Lung microvascular endothelial cell (primary cell): ENCODE measurements around the gene OR51I1. TPM values are rescaled to one million over a fixed set of nuclear protein-coding genes. Genes with fewer than 3 reads are reported as not detected.

Experiments used
- total RNA-seq: library from RNA; depleted of rRNA; stranded (reverse); fragments of >200 nt; gene quantifications from 2 replicates; pipeline ENCODE4 v1.2.1, GENCODE V29; 2014

Gene OR51I1
- total RNA-seq, 1 donor from 2014 or later, result not detected

Other genes with a start within 250 kb of the OR51I1 start
- gene OR51V1, start 240.8 kb downstream of the OR51I1 start, total RNA-seq, result not detected in 2 replicates
- not detected in 2 replicates for gene HBB, start 214.4 kb downstream of the OR51I1 start, total RNA-seq
- not detected in 2 replicates for gene HBD, start 207.0 kb downstream of the OR51I1 start, total RNA-seq
- not detected in 2 replicates for gene HBG1, start 191.7 kb downstream of the OR51I1 start, total RNA-seq
- gene HBG2, start 186.7 kb downstream of the OR51I1 start, total RNA-seq, result not detected in 2 replicates
- gene HBE1, start 171.6 kb downstream of the OR51I1 start, total RNA-seq, result 0.22 TPM in 1 of 2 replicates, not detected in the other
- not detected in 2 replicates for gene OR51B4, start 139.6 kb downstream of the OR51I1 start, total RNA-seq
- not detected in 2 replicates for gene OR51B2, start 117.2 kb downstream of the OR51I1 start, total RNA-seq
- gene OR51B5, start 98.0 kb downstream of the OR51I1 start, total RNA-seq, result not detected in 2 replicates
- gene OR51B6, start 90.0 kb downstream of the OR51I1 start, total RNA-seq, result not detected in 2 replicates
- not detected in 2 replicates for gene OR51M1, start 57.7 kb downstream of the OR51I1 start, total RNA-seq
- not detected in 2 replicates for gene OR51Q1, start 19.4 kb downstream of the OR51I1 start, total RNA-seq
- gene OR51I2, start 7.8 kb upstream of the OR51I1 start, total RNA-seq, result not detected in 2 replicates
- not detected in 2 replicates for gene OR52D1, start 47.2 kb upstream of the OR51I1 start, total RNA-seq
- not detected in 2 replicates for gene UBQLN3, start 68.4 kb upstream of the OR51I1 start, total RNA-seq
- gene UBQLNL, start 75.2 kb upstream of the OR51I1 start, total RNA-seq, result under 0.01 TPM in 1 of 2 replicates, not detected in the other
- under 0.01 TPM in 1 of 2 replicates, not detected in the other for gene OR52H1, start 107.0 kb upstream of the OR51I1 start, total RNA-seq
- not detected in 2 replicates for gene OR52B6, start 139.4 kb upstream of the OR51I1 start, total RNA-seq
- 0.99 and 3.3 TPM in 2 replicates for gene TRIM6, start 155.1 kb upstream of the OR51I1 start, total RNA-seq
- 8.5 and 9.4 TPM in 2 replicates for gene TRIM34, start 183.5 kb upstream of the OR51I1 start, total RNA-seq
- 46.4 and 75.4 TPM in 2 replicates for gene TRIM5, start 243.6 kb upstream of the OR51I1 start, total RNA-seq
- 47.0 and 66.9 TPM in 2 replicates for gene TRIM22, start 248.3 kb upstream of the OR51I1 start, total RNA-seq